A673 (cell line): Measurements from ENCODE around the gene SNAP25.

ENCODE experiments used
- EZH2 ChIP-seq: fragments of 200-600 bp; sonication (generic); IDR thresholded peaks from 2 replicates; pipeline ENCODE4 v1.6.1; 2017; ENCODE audit warnings: borderline replicate concordance, low read depth, mild to moderate bottlenecking, mixed read lengths, antibody characterized with exemption, low read length; ENCODE audit not compliant: poor library complexity, severe bottlenecking
- TF ChIP-seq, protein P1 (sequence below): fragments of 300-800, 200-600 bp; sonication (generic); conservative IDR thresholded peaks from 2 replicates; pipeline ENCODE4 v1.5.1; 2017; ENCODE audit warnings: low read depth, mild to moderate bottlenecking, antibody characterized with exemption, low read length, moderate library complexity, mixed read lengths

DNA sequence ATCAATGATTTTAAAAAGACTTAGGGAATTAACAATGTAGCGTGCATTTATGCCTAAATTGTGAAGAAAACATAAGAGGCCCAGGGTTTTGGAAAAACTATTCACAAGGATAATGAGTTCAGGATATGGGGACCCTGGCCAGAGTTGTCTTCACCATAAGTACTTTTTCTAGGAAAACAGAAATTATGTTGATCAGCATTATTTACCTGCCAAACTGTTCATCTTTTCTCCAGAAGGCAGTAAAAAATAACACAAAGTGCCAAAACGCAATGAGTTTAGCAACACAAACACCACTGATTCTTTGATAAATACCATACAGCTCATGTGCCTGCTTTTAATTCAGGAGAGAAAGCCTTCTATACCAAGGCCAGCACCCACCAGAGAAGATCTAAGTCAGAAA is 43.1 kb downstream of the SNAP25 start:
- TF ChIP-seq, protein P1, sequence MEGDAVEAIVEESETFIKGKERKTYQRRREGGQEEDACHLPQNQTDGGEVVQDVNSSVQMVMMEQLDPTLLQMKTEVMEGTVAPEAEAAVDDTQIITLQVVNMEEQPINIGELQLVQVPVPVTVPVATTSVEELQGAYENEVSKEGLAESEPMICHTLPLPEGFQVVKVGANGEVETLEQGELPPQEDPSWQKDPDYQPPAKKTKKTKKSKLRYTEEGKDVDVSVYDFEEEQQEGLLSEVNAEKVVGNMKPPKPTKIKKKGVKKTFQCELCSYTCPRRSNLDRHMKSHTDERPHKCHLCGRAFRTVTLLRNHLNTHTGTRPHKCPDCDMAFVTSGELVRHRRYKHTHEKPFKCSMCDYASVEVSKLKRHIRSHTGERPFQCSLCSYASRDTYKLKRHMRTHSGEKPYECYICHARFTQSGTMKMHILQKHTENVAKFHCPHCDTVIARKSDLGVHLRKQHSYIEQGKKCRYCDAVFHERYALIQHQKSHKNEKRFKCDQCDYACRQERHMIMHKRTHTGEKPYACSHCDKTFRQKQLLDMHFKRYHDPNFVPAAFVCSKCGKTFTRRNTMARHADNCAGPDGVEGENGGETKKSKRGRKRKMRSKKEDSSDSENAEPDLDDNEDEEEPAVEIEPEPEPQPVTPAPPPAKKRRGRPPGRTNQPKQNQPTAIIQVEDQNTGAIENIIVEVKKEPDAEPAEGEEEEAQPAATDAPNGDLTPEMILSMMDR: no peak
- no peak for TF ChIP-seq EZH2
